Liver (tissue), 3 donors: ENCODE data around the gene AIMP1.

ENCODE experiments used
- CTCF ChIP-seq: fragments of 150-350 bp; IDR thresholded peaks from 2 replicates; pipeline ENCODE4 v1.5.1; 2017; ENCODE audit warnings: improper control_type of control experiment, low read depth, low read length; ENCODE audit not compliant: missing input control
- GABPA ChIP-seq, 2 donors: IDR thresholded peaks in 1 of 2; conservative IDR thresholded peaks in 1 of 2; 2 replicates each; pipeline ENCODE4 v1.6.1; 2016; ENCODE audit warnings: antibody characterized with exemption in 2 of 2, mild to moderate bottlenecking in 1 of 2, moderate library complexity in 1 of 2
- HNF4A ChIP-seq, 2 donors: conservative IDR thresholded peaks; 2 replicates each; pipeline ENCODE4 v1.6.1; 2016; ENCODE audit warnings: antibody characterized with exemption in 2 of 2, mild to moderate bottlenecking in 2 of 2
- JUND ChIP-seq, 2 donors: IDR thresholded peaks; 2 replicates each; pipeline ENCODE4 v1.6.1; 2016; ENCODE audit warnings: antibody characterized with exemption in 2 of 2
- RAD21 ChIP-seq, 2 donors: IDR thresholded peaks; 2 replicates each; pipeline ENCODE4 v1.6.1; 2016; ENCODE audit warnings: antibody characterized with exemption in 2 of 2, mild to moderate bottlenecking in 2 of 2
- SP1 ChIP-seq: IDR thresholded peaks from 2 replicates; pipeline ENCODE4 v1.6.1; 2018; ENCODE audit warnings: antibody characterized with exemption, mild to moderate bottlenecking
- YY1 ChIP-seq: IDR thresholded peaks from 2 replicates; pipeline ENCODE4 v1.6.1; 2016; ENCODE audit warnings: antibody characterized with exemption, mild to moderate bottlenecking
- donor health status: healthy.
- donor health status: healthy.

DNA sequence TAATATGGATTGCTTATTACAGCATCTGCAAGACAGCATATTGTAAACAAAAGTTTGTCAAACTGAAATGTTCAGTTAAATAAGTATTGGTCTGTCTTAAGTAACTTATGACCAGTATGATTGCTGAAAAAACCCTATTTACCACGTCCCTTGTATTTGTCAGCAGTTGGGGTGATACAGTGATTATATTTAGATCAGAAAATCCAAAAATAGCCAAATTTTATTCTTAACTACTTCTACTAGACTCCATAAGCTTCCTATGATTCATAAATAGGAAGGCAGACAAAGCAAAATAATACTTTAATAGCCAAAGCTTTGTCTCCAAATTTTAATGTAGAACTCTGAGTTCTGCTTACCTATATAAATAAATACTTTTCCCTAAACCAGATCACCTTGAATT lies 45.6 kb upstream of the AIMP1 start:
- TF ChIP-seq CTCF (no peak), RAD21 (IDR thresholded peaks at IDR 0.05) (no peak), JUND (IDR thresholded peaks at IDR 0.05) (no peak), SP1 (no peak), HNF4A (conservative IDR thresholded peaks at IDR 0.05) (no peak), GABPA (IDR thresholded peaks at IDR 0.05 in 1 of 2, conservative IDR thresholded peaks at IDR 0.05 in 1 of 2) (no peak), YY1 (no peak)
